Fibroblast of mammary gland (primary cell): Measurements from ENCODE around the gene IGF2.

Experiments
- DNase-seq: peaks from one replicate; pipeline ENCODE4 v3.0.0-alpha.2; 2010; ENCODE audit warnings: low read depth
- H3K4me3 ChIP-seq: 2 replicates; pipeline ENCODE4 v1.5.1; 2011; ENCODE audit warnings: low read depth, mild to moderate bottlenecking, low read length, moderate library complexity; ENCODE audit not compliant: control insufficient read depth
- CTCF ChIP-seq: conservative IDR thresholded peaks from 2 replicates; pipeline ENCODE4 v1.5.1; 2011; ENCODE audit warnings: low read depth, low read length, inconsistent platforms; ENCODE audit not compliant: control insufficient read depth, insufficient read depth

The IGF2 gene

GRCh38 chr11:2094354-2095197 lies 44.6 kb downstream of the IGF2 start:
- TF ChIP-seq CTCF, result no peak
- H3K4me3 ChIP-seq, result no peak overlapping the region
- DNase-seq, result no peak

GRCh38 chr11:2093575-2094353 lies 45.4 kb downstream of the IGF2 start:
- H3K4me3 ChIP-seq, result no peak overlapping the region
- peak; percentile 66 for DNase-seq
- no peak for TF ChIP-seq CTCF

GRCh38 chr11:2092956-2093412 lies 46.2 kb downstream of the IGF2 start:
- DNase-seq, result peak; percentile 19
- H3K4me3 ChIP-seq, result no peak overlapping the region
- TF ChIP-seq CTCF, result no peak

- TF ChIP-seq CTCF, result no peak
- DNase-seq, result no peak
- no peak overlapping the region for H3K4me3 ChIP-seq
These were observed 46.7 kb downstream of the IGF2 start for GRCh38 chr11:2092464-2092910.

GRCh38 chr11:2091786-2092463 lies 47.3 kb downstream of the IGF2 start:
- no peak for DNase-seq
- no peak overlapping the region for H3K4me3 ChIP-seq
- TF ChIP-seq CTCF, result no peak

- no peak for TF ChIP-seq CTCF
- DNase-seq, result no peak
- H3K4me3 ChIP-seq, result no peak overlapping the region
These were observed 48.0 kb downstream of the IGF2 start for GRCh38 chr11:2091112-2091746.
